HG02884 (cell line): ENCODE measurements around the gene CCSER2.
"Not testable (repeated sequence)": the region's sequence is repeated elsewhere in the genome, so short reads cannot be mapped to it uniquely, and the experiment has no call there.

Source experiments
- ATAC-seq: cut with Tn5 transposase; IDR thresholded peaks from one replicate; pipeline ENCODE4 v1.9.1; 2021; ENCODE audit warnings: mild to moderate bottlenecking, moderate library complexity; ENCODE audit not compliant: unreplicated experiment

Gene CCSER2

DNA sequence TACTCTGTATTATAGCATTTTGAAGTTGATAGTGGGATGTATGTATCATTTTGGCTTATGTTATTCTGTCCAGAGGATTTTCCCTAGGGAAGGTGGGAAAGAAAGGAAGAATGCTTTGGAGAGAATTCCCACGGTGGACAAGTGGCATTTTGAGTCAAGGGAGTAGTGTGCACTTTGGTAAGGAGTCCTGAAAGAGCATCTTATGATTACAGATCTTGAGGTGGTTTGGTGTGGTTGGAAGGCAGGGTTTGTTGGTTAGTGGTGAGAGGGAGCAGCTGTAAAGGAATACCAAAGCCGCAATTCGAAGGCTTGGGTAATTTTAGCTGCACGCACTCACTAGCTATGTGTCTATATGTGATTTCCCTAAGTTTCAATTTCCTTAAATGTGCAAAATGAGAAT lies 16.1 kb downstream of the CCSER2 start:
- no peak for ATAC-seq

DNA sequence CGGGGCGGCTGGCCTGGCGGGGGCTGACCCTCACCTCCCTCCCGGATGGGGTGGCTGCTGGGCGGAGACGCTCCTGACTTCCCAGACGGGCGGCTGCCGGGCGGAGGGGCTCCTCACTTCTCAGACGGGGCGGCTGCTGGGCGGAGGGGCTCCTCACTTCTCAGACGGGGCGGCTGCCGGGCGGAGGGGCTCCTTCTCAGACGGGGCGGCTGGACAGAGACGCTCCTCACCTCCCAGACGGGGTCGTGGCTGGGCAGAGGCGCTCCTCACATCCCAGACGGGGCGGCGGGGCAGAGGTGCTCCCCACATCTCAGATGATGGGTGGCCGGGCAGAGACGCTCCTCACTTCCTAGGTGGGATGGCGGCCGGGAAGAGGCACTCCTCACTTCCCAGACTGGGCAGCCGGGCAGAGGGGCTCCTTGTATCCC lies 19.2 kb downstream of the CCSER2 start:
- not testable (repeated sequence) for ATAC-seq

DNA sequence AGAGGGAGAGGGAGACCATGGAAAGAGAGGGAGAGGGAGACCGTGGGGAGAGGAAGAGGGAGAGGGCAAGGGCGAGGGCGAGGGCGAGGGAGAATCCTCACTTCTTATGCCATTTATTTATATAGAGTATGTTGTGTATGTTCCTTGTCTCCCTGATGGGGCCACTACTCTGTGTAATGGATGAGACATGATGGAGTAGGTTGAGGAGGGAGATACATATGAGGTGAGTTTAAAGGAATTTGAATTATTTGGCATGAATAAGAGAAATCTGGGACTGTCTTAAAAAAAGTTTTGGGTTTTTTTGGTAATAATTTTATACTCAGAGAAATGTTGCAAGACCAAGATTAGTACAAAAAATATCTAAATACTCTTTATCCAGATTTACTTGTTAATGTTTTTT lies 20.1 kb downstream of the CCSER2 start:
- ATAC-seq = no peak

DNA sequence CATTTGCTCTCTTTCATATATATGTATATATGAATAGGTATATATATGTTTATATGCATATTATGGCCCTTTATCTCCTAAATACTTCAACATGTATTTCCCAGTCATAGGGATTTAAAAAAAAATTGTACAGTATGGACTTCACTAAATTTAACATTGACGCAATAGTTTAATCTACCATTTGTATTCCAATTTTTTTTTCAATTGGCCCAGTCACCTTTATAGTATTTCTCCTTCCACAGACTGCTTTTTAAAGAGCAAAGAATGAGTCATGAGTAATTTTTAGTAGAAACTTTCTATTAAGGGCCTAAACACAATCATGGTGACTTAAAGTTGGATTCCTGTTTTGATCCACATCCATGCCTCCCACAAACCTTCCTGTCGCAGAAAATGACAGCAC lies 20.5 kb downstream of the CCSER2 start:
- no peak for ATAC-seq

DNA sequence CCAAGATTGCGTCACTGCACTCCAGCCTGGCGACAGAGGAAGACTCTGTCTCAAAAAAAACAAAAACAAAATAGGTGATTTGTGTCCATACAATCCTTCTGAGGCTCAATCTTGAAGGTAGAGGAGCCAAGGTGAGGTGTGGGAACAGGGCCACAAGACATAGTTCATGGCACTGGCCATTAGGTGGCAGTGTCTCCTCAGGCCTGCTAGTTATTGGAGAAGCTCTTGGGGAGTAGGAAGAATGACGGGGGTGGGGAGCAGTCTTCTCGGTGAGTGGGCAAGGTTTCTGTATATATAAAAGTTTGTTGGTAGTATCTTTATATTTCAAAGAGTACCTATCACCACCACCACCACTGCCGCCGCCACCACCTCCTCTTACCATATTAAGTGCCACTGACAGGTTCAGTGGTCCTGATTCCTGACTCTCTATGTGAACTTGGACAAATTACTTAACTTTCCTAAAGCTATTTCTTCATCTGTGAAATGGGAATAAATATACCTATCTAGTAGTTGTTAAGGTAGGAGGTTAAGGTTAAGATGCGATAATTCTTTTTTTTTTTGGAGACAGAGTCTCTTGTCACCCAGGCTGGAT lies 24.0 kb downstream of the CCSER2 start:
- ATAC-seq = peak; percentile 94

DNA sequence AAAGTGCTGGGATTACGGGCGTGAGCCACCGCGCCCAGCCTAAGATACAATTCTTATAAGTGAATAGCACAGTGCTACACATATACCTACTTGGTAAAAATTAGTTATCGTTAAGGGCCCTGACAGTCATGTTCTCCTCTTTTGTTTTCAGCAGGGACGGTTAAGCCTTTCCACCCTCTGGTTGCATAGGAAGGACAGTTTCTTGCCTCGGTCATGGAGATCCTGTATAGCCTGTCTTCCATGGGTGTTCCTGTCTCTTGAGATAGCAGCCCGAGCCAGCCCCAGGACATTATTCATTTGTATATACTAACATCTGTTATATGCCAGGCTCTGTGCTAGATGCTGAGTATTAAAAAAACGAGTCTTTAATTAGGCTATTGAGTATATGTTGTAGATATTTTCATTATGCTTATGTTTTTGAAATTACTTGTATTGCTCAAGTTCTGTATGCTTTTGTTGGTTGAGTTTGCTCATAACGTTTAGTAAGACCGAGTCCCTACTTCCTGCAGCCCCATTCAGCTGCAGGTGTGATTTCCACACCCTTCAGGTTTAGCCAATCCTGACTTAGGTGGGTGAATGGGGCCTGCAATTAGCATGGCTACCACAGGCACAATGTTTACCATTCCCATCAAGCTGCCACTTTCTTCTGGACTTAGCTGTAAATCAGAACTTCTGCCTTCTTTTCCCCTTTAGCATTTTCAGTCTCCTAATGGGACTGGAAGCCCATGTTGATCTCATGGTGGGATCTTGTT lies 24.8 kb downstream of the CCSER2 start:
- ATAC-seq = no peak

DNA sequence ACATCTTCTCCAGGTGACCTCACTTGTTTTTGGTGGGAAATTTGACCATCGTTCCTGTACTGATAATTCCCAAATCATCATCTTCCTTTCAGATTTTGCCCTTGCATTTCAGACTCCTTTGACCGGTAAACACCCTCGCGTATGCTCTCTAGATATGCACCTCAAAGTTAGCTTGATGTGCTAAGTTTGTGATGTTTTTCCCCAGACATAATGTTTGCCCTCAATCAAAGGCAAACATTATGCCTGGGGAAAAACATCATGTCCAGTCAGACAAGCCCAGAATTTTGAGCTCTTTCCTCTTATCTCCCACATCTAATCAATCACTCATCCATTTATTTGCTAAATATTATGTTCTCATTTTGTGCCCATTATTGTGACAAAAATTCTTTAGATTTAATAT lies 26.2 kb downstream of the CCSER2 start:
- ATAC-seq = no peak

DNA sequence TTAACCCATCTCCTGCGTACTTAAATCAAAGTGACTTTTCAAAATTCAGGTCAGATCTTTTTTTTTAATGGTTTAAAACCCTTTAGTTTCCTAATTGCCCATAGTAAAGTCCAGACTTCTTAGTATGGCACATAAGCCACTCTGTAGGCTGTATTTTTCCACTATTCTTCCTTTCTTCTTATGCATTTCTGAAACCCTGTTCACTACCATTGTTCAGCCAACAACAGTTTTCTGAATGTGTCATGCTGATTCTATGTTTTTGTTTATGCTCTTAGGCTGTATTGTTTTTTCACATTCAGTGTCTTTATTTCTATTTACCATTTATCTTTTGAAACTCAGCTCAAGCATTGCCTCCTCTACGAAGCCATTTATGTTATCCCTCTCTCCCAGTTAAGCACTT lies 26.7 kb downstream of the CCSER2 start:
- ATAC-seq = no peak

DNA sequence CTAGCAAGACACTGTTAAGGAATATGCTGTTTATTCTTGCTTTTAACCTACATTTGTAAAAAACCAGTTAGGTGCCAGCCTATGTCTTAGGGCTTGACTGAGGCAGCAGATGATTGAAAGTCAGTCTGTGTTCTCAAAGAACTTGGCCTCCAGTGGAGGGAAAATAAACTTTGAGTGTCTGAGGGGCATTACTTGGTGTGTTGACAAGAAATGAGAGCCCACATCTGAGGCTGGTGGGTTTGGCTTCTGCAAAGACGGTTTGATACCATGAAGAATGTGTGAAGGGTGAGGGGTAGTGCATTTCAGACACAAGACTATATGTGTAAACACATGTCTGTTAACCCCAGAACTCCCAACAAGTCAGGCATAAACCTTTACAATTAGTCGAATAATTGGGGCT lies 28.5 kb downstream of the CCSER2 start:
- ATAC-seq = no peak

DNA sequence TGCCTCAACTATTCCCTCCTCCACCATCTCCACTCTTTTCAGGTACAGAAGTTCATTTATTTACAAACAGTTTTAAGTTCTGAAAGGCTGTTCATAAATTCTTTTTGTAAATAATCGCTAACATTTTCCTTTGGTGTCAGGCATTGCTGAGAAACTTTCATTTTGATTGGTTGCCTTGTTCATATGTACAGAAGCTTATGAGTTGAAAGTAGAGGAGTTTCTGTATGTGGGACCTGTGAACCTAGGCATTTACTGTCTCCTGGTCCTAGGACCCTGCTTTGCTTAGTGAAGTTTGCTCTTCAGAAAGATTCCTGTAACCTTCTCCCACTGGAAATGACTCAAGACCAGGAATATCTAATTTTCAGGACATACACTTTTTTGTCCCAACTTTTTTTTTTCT lies 30.4 kb downstream of the CCSER2 start:
- ATAC-seq = no peak

DNA sequence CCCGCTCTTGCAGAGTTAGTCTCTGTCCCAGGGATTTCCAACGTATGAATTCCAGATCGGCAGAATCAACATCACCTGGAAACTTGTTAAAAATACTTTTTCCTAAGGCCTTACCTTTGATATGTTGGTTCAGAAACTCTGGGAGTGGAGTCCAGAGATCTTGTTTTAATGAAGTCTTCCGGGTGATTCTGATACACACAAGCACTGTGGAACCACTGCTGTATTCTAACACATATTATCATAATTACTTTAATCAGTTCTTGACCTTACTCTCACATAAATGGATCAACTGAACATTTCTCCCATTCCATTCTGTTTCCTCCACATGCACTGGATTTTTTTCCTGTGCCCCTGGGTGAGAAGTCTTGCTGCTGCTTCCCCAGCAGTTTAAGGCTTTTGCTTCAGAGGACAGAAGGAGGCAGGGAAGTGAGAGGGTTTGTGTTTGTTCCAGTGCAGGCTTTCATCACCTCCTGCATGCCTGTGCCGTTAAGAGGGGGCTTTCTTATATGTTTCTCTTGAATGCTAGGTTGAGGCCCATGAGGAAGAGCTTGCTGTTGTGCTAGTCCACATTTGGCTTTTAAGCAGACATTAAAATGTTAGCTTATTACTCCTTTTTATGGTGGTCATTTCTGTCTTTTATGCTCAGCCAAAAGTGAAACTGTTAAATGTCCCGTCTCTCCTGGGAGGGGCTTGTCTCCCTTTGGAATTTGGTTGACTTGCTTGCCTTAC lies 32.4 kb downstream of the CCSER2 start:
- ATAC-seq = no peak

DNA sequence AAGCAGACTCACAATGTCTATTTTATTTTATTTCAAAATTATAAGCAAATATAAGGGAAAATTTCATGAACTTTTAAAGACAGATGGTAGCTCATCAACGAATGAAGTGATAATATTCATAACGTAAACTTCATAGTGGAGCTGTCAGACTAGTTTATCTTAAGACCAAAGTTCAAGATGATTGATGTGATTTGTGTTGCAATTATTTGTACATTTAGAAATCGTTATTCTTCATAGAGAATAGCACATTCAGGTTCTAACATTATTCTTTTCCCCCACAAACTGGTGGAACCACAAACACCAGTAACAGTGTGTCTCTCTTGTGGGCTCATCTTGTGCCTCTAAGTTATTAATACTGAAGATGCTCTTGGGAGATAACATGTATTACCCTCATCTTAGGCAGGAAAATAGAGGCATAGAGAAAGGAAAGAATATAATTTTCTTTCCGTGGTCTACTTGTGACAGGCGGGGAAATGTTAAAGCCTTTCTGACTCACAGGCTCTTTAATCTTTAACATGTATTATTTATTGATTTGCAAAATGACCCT lies 37.0 kb downstream of the CCSER2 start:
- no peak for ATAC-seq

DNA sequence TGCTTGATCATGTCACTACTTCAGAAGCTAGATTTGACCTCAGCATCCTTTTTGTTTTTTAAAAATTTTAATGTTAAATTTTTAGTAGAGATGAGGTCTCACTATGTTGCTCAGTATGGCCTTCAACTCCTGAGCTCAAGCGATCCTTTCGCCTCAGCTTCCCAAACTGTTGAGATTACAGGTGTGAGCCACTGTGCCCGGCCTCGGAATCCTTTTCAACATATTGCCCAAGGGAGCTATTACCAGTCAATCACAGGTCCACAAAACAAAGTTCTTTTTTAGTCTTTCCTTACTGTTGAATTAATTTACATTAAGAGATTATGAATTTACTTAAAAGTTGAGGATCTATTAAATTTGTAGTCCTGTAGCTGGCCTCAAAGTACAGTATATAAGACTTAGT lies 37.7 kb downstream of the CCSER2 start:
- ATAC-seq = no peak

DNA sequence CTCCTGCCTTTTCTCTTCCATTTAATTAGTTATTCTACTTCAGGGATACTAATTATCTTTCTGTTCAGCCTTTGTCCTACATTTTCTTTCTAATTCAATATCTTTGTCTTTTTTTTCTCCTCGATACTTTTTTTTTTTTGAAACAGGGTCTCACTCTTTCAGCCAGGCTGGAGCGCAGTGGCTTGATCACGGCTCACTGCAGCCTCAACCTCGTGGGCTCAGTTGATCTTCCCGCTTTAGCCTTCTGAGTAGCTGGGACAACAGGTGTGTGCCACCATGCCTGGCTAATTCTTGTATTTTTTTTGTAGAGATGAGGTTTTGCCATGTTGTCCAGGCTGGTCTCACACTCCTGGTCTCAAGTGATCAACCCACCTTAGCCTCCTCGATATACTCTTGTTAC lies 38.9 kb downstream of the CCSER2 start:
- no peak for ATAC-seq

DNA sequence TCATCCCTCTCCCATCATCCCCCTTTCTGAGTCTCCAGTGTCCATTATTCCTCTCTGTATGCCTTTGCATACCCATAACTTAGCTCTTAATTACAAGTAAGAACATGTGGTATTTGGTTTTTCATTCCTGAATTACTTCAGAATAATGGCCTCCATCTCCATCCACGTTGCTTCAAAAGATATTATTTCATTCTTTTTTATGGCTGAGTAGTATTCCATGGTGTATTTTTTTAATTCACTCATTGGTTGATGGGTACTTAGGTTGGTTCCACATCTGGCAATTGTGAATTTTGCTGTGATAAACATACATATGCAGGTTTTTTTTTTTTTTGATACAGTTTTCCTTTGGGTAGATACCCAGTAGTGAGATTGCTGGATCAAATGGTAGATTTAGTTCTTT lies 40.4 kb downstream of the CCSER2 start:
- ATAC-seq = no peak

DNA sequence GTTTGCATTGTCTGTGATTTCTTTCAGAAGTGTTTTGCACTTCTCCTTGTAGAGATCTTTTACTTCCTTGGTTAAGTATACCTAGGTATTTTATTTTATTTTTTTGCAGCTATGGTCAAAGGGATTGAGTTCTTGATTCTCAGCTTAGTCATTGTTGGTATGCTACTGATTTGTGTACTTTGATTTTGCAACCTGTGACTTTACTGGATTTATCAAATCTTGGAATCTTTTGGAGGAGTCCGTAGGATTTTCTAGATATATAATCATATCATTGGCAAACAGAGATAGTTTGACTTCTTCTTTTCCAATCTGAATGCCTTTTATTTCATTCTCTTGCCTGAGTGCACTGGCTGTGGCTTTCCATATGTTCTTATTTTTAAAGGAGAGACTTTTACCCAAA lies 41.9 kb downstream of the CCSER2 start:
- ATAC-seq = no peak

DNA sequence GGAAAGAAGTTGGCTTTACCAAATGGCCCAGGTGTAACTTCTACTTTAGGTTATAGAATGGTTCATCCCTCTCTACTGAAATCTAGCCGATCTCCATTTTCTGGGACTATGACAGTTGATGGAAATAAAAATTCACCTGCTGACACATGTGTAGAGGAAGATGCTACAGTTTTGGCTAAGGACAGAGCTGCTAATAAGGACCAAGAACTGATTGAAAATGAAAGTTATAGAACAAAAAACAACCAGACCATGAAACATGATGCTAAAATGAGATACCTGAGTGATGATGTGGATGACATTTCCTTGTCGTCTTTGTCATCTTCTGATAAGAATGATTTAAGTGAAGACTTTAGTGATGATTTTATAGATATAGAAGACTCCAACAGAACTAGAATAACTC lies 43.6 kb downstream of the CCSER2 start:
- ATAC-seq = no peak

DNA sequence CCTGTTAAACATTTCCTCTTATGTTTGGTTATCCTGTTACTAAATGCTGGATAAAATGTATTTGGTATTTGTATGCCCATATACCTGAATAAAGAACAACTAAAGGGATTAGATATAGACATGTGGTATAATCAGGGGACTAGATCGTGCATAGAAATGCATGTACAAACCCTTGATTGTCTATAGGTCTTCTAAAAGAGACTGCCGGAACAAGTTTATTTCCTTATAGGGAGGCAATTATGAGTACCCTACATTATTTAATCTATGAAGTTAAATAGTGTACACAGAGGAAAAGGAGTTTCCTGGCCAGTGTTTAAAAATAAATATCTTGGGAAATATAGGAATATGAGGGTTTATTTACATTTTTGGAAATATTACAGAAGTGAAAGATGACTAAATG lies 44.6 kb downstream of the CCSER2 start:
- no peak for ATAC-seq

DNA sequence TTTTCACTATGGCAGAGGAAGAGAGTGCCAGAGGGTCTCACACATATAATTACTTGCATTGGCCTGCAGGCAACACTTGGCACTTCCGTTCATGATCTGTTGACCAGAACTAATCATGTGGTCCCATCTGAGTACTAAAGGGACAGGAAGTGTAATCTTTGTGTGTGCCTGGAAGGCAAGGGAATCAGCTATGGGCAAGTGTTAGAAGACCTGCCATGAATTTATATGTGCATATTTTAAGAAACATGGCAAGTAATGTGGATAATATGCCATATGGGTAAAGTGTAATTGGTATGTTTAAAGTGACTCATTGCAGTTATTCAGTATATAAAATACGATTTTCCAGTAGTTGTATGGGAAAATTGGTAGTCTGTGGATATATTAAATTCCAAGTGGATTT lies 46.1 kb downstream of the CCSER2 start:
- no peak for ATAC-seq

DNA sequence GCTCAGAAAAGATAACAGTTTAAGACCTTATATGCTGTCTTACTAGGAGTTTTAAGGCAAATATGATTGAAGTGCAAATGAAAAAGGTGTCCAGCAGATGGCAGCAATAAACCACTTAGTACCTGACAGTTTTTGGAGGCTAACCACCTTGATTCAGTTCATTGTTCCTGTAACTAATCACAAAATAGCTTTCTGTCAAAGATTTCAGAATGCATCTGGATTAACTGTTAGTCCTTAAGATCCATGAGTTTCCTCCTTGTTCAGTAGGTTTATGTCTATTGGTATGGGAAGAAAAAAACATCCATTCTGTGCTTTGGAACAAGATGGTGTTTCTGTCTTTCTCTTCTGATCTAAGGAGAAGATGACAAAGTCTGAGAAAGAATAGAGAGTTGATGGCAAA lies 46.6 kb downstream of the CCSER2 start:
- peak; percentile 63 for ATAC-seq

DNA sequence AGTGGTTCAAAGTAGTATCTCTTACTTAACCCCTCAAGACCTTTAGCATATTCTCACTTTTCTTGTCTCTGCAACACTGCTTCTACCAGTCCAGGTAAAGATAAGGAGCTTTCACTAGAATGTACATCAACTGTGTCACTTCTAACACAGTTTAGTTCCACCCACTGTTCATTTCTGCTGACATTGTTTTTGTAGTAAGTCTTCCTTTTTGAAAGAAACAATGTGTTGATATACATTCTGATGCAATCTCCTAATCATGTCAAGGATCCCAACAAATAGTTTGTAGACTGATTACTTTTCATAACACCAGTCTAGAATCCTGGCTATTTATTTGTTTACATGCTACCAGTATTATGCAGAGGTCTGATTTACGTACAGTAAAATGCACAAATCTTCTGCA lies 47.5 kb downstream of the CCSER2 start:
- ATAC-seq = no peak

DNA sequence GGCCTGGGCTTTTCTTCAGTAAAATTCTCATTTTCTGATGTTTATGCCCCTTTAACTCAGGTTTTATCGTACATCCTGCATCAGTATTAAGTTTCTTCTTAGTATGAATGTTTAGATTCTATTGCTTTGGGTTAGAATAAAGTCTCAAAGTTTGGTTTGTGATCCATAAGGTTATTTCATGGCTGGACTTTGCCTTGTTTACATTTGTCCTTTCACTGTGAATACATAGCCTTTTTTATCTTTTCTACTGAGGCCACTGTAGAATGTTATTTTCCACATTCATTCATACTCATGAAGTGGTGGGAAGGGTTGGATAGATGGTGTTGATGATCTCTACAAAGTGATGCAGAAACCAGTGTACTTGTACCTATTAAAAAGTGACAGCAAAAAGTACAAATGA lies 59.8 kb downstream of the CCSER2 start:
- no peak for ATAC-seq
